GM18498 (cell line): ENCODE measurements around the gene PKD1L1.

ENCODE experiments used
- ATAC-seq: cut with Tn5 transposase; IDR thresholded peaks from one replicate; pipeline ENCODE4 v1.9.1; 2021; ENCODE audit warnings: mild to moderate bottlenecking, moderate library complexity; ENCODE audit not compliant: unreplicated experiment

The PKD1L1 gene

GRCh38 chr7:47905076-47905920, 43.0 kb downstream of the PKD1L1 start:
- ATAC-seq, result no peak

GRCh38 chr7:47902013-47902412, 46.3 kb downstream of the PKD1L1 start:
- ATAC-seq, result no peak

- ATAC-seq, result no peak
Measured at GRCh38 chr7:47901542-47901941, 46.7 kb downstream of the PKD1L1 start.

GRCh38 chr7:47897831-47898230, 50.4 kb downstream of the PKD1L1 start:
- no peak for ATAC-seq

GRCh38 chr7:47896809-47897423, 51.4 kb downstream of the PKD1L1 start:
- ATAC-seq, result no peak

GRCh38 chr7:47895026-47895425, 53.2 kb downstream of the PKD1L1 start:
- ATAC-seq, result no peak

- no peak for ATAC-seq
Measured at GRCh38 chr7:47893721-47894365, 54.4 kb downstream of the PKD1L1 start.

- no peak for ATAC-seq
Measured at GRCh38 chr7:47893238-47893637, 55.0 kb downstream of the PKD1L1 start.

GRCh38 chr7:47890606-47891005, 57.7 kb downstream of the PKD1L1 start:
- ATAC-seq, result no peak

GRCh38 chr7:47890125-47890524, 58.1 kb downstream of the PKD1L1 start:
- ATAC-seq, result no peak

GRCh38 chr7:47889723-47890122, 58.5 kb downstream of the PKD1L1 start:
- ATAC-seq, result no peak

GRCh38 chr7:47888371-47889265, 59.6 kb downstream of the PKD1L1 start:
- ATAC-seq, result no peak

- no peak for ATAC-seq
Measured at GRCh38 chr7:47887016-47887640, 61.1 kb downstream of the PKD1L1 start.

- ATAC-seq, result no peak
Measured at GRCh38 chr7:47885987-47886811, 62.1 kb downstream of the PKD1L1 start.

- ATAC-seq, result no peak
Measured at GRCh38 chr7:47885309-47885986, 62.8 kb downstream of the PKD1L1 start.

- ATAC-seq, result no peak
Measured at GRCh38 chr7:47884675-47885074, 63.6 kb downstream of the PKD1L1 start.

GRCh38 chr7:47882635-47883034, 65.6 kb downstream of the PKD1L1 start:
- no peak for ATAC-seq

- ATAC-seq, result no peak
Measured at GRCh38 chr7:47881256-47881655, 67.0 kb downstream of the PKD1L1 start.

GRCh38 chr7:47878662-47879061, 69.6 kb downstream of the PKD1L1 start:
- ATAC-seq, result no peak
